ENCODE measurements around the gene ADRA1B.
A peak's percentile ranks its signal among the peaks of the same experiment; 100 is the strongest.
"Not testable (repeated sequence)": the region's sequence is repeated elsewhere in the genome, so short reads cannot be mapped to it uniquely, and the experiment has no call there.

Gene ADRA1B

GRCh38 chr5:160009591-160009989 lies 93.3 kb downstream of the ADRA1B start:
- no peak for DNase-seq (ENCODE audit: low read depth)
- TF ChIP-seq MYC (IDR thresholded peaks at IDR 0.05; ENCODE audit: low read depth, low read length) = no peak
- TF ChIP-seq CTCF (IDR thresholded peaks at IDR 0.05; ENCODE audit: low read depth, low read length) = no peak
- TF ChIP-seq POLR2A (IDR thresholded peaks at IDR 0.05; ENCODE audit: extremely low read depth, insufficient read length) = no peak
- TF ChIP-seq, protein P1, sequence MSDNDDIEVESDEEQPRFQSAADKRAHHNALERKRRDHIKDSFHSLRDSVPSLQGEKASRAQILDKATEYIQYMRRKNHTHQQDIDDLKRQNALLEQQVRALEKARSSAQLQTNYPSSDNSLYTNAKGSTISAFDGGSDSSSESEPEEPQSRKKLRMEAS (IDR thresholded peaks at IDR 0.05; ENCODE audit: low read depth, low read length) = no peak
- H3K4me3 ChIP-seq (ENCODE audit: low read depth, low read length) = peak overlapping the region; percentile 100

DNA sequence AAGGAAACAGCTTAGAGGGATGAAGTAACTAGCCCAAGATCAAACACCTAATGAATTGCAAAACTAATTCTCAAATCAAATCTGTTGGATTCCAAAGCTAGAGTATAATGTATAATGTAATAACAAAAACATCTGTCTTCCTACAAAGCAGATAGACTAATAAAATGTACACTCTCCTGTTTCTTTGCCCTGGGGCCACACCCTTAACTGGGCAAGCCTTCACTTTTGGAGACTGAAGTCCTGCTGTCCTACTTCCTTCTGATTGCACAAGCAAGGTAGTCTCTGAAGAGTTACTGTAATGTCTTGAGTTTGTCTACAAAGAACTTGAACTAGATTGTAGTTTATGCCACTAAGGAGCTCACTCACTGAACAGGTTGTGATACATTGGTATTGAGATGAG lies 95.2 kb downstream of the ADRA1B start:
- H3K4me3 ChIP-seq (ENCODE audit: low read depth, low read length) = peak overlapping the region; percentile 100
- DNase-seq (ENCODE audit: low read depth) = no peak
- no peak for TF ChIP-seq CTCF (IDR thresholded peaks at IDR 0.05; ENCODE audit: low read depth, low read length)
- TF ChIP-seq MYC (IDR thresholded peaks at IDR 0.05; ENCODE audit: low read depth, low read length) = no peak
- no peak for TF ChIP-seq POLR2A (IDR thresholded peaks at IDR 0.05; ENCODE audit: extremely low read depth, insufficient read length)
- TF ChIP-seq, protein P1 (IDR thresholded peaks at IDR 0.05; ENCODE audit: low read depth, low read length) = no peak

DNA sequence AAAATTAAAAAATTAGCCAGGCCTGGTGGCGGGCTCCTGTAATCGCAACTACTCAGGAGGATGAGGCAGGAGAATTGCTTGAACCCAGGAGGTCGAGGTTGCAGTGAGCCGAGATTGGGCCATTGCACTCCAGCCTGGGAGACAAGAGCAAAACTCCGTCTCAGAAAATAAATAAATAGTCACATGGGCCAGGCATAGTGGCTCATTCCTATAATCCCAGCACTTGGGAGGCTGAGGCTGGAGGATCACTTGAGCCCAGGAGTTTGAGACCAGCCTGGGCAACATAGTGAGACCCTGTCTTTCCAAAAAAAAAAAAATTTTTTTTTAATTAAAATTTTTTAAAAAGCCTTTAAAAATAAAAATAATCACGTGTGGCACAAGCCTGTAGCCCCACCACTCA lies 97.9 kb downstream of the ADRA1B start:
- H3K4me3 ChIP-seq (ENCODE audit: low read depth, low read length); DNase-seq (ENCODE audit: low read depth): not testable (repeated sequence)

DNA sequence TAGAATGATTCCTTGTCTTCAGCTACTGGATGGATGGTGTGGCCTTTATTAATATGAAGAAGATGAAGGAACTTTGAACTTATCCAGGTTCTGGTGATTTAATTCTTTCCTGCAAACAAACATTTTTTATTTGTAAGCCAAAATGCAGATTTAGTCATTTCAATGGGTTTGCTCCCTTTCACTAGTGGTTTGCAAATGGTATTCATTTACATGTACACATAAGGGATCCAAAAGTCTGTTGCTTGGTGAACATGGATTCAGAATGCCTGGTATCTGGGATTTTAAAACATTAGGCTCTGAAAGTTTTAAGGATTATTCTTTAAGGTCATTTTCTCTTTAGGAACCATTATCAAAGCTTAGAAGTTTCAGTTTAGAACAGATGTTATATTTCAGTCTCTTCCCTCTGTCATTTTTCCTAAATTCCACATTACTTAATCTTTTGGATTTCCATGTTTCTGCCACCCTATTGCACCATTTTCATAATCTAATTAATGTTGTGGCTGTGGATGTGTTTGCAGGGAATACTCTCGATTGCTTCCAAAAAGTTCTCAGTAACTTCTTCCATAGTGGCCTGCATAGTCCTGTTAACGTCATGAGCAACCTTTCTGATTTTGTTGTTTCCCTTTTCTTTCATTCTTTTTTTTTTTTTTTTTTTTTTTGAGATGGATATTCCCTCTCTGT lies 102.8 kb downstream of the ADRA1B start:
- TF ChIP-seq CTCF (IDR thresholded peaks at IDR 0.05; ENCODE audit: low read depth, low read length) (no peak), POLR2A (IDR thresholded peaks at IDR 0.05; ENCODE audit: extremely low read depth, insufficient read length) (no peak), MYC (IDR thresholded peaks at IDR 0.05; ENCODE audit: low read depth, low read length) (no peak)
- TF ChIP-seq, protein P1 (IDR thresholded peaks at IDR 0.05; ENCODE audit: low read depth, low read length) = no peak
- no peak for DNase-seq (ENCODE audit: low read depth)
- H3K4me3 ChIP-seq (ENCODE audit: low read depth, low read length) = no peak overlapping the region

- TF ChIP-seq, protein P1 (IDR thresholded peaks at IDR 0.05; ENCODE audit: low read depth, low read length) = no peak
- TF ChIP-seq POLR2A (IDR thresholded peaks at IDR 0.05; ENCODE audit: extremely low read depth, insufficient read length) (no peak), MYC (IDR thresholded peaks at IDR 0.05; ENCODE audit: low read depth, low read length) (no peak), CTCF (IDR thresholded peaks at IDR 0.05; ENCODE audit: low read depth, low read length) (no peak)
- no peak overlapping the region for H3K4me3 ChIP-seq (ENCODE audit: low read depth, low read length)
- no peak for DNase-seq (ENCODE audit: low read depth)
Observed at GRCh38 chr5:160020266-160020770, 104.0 kb downstream of the ADRA1B start.

GRCh38 chr5:160020964-160021363 lies 104.7 kb downstream of the ADRA1B start:
- DNase-seq (ENCODE audit: low read depth) = no peak
- TF ChIP-seq, protein P1 (IDR thresholded peaks at IDR 0.05; ENCODE audit: low read depth, low read length) = no peak
- TF ChIP-seq CTCF (IDR thresholded peaks at IDR 0.05; ENCODE audit: low read depth, low read length) = no peak
- TF ChIP-seq POLR2A (IDR thresholded peaks at IDR 0.05; ENCODE audit: extremely low read depth, insufficient read length) = no peak
- TF ChIP-seq MYC (IDR thresholded peaks at IDR 0.05; ENCODE audit: low read depth, low read length) = no peak
- no peak overlapping the region for H3K4me3 ChIP-seq (ENCODE audit: low read depth, low read length)

Data from NB4 (cell line).